Osteocyte (in vitro differentiated cells): ENCODE measurements around the gene PCED1B. TPM values are rescaled to one million over a fixed set of nuclear protein-coding genes. Genes with fewer than 3 reads are reported as not detected.
A peak's percentile ranks its signal among the peaks of the same experiment; 100 is the strongest.

Experiments
- DNase-seq: peaks from one replicate; pipeline ENCODE4 v3.0.0; 2021; ENCODE audit warnings: mixed read lengths; ENCODE audit not compliant: unreplicated experiment; ENCODE audit errors: extremely low spot score
- H3K27ac Mint-ChIP-seq: one replicate; pipeline ENCODE4 v1.8.0; 2021; ENCODE audit warnings: mild to moderate bottlenecking, mixed read lengths; ENCODE audit not compliant: unreplicated experiment
- H3K27me3 Mint-ChIP-seq: one replicate; pipeline ENCODE4 v1.8.0; 2021; ENCODE audit warnings: mixed read lengths; ENCODE audit not compliant: unreplicated experiment
- H3K36me3 Mint-ChIP-seq: one replicate; pipeline ENCODE4 v1.8.0; 2021; ENCODE audit warnings: mixed read lengths; ENCODE audit not compliant: unreplicated experiment
- H3K4me1 Mint-ChIP-seq: one replicate; pipeline ENCODE4 v1.8.0; 2021; ENCODE audit warnings: mixed read lengths; ENCODE audit not compliant: unreplicated experiment
- H3K4me3 Mint-ChIP-seq: one replicate; pipeline ENCODE4 v1.8.0; 2021; ENCODE audit warnings: mild to moderate bottlenecking, moderate library complexity, mixed read lengths; ENCODE audit not compliant: unreplicated experiment
- H3K9me3 Mint-ChIP-seq: one replicate; pipeline ENCODE4 v1.8.0; 2021; ENCODE audit warnings: mixed read lengths; ENCODE audit not compliant: unreplicated experiment
- CTCF ChIP-seq: fragments of 200-600 bp; sonication (generic); IDR thresholded peaks from 2 replicates; pipeline ENCODE4 v1.5.0; 2021; ENCODE audit warnings: antibody characterized with exemption, mild to moderate bottlenecking, moderate library complexity
- total RNA-seq: library from RNA; stranded (reverse); gene quantifications from 2 replicates; pipeline ENCODE4 v1.2.1, GENCODE V29; 2021

Gene PCED1B
- total RNA-seq, 1 donor from 2014 or later, result 1.6 TPM

- DNase-seq, result no peak
- Mint-ChIP-seq H3K4me3 (no peak overlapping the region), H3K27ac (no peak overlapping the region)
Measured at GRCh38 chr12:47075192-47076084, 4.0 kb upstream of the PCED1B start.

GRCh38 chr12:47077206-47078085 lies 2.0 kb upstream of the PCED1B start:
- Mint-ChIP-seq H3K4me1 (peaks cover 53% of the 10 kb centered on the region), H3K36me3 (peaks cover 4% of the 10 kb centered on the region), H3K27ac (no peak overlapping the region), H3K9me3 (no peaks in the 10 kb centered on the region), H3K4me3 (peak overlapping the region; percentile 86), H3K27me3 (no peaks in the 10 kb centered on the region)
- no peak for TF ChIP-seq CTCF
- no peak for DNase-seq

More at GRCh38 chr12:47075192-47076084, 4.0 kb upstream of the PCED1B start:
- TF ChIP-seq CTCF, result no peak
- H3K9me3 Mint-ChIP-seq, result no peaks in the 10 kb centered on the region
- peaks cover 39% of the 10 kb centered on the region for H3K4me1 Mint-ChIP-seq
- peaks cover 4% of the 10 kb centered on the region for H3K36me3 Mint-ChIP-seq
- H3K27me3 Mint-ChIP-seq, result no peaks in the 10 kb centered on the region

DNA sequence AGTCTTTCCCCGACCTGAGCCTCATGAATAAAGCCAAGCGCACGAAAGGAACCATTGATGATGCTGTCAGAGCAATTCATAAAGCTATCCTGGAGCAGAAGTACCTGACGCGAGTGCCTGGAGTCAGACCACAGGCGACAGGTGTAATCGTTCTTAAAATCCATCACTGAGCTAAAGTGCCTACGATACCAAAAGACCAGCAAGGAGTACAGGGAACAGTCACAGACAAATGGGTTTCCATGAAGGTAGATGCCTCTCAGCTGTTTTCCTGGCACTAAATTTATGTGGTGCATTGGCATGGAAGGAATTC lies 1.4 kb upstream of the PCED1B start:
- peak overlapping the region; percentile 86 for H3K4me3 Mint-ChIP-seq
- no peak overlapping the region for H3K27ac Mint-ChIP-seq
- H3K4me1 Mint-ChIP-seq, result peaks cover 59% of the 10 kb centered on the region
- H3K27me3 Mint-ChIP-seq, result no peaks in the 10 kb centered on the region
- no peak for TF ChIP-seq CTCF
- DNase-seq, result no peak
- H3K9me3 Mint-ChIP-seq, result no peaks in the 10 kb centered on the region
- H3K36me3 Mint-ChIP-seq, result peaks cover 4% of the 10 kb centered on the region

DNA sequence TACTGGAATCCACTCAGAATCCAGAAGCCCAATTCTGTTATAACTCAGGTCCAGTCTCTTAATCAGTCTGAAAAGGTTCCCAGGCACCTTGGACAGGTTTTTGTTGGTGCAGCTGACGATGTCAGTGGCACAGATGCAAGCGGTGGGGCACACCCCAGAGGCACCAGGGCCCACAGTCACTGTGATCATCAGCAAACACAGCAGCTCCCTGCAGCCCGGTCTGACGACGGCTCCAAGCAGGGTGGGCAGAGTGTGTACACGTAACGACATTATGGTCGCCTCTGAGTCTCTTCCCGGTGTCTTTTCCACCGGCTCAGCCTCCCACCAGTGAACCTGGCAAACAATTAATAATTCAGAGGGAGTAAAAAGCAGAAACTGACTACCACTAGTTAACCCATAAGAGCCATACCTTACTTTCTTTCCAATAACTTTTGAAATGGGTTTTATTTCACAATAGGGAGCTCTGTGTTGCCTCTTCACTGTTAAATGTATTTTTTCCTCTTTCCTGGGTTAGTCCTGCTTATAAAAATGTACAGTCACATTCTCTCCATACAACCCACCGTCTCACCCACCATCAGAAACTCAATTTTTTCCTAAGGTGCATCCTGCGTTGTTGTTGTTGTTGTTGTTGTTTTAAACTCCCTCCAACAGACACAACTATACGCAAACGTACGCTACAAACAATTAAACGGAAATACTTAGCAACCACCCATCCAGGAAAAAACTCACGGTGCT lies 521 bp upstream of the PCED1B start:
- no peak for TF ChIP-seq CTCF
- Mint-ChIP-seq H3K27me3 (no peaks in the 10 kb centered on the region), H3K4me1 (peaks cover 67% of the 10 kb centered on the region), H3K36me3 (peaks cover 4% of the 10 kb centered on the region), H3K9me3 (no peaks in the 10 kb centered on the region), H3K27ac (peak overlapping the region; percentile 80), H3K4me3 (peak overlapping the region; percentile 86)
- no peak for DNase-seq
